K562 (cell line): ENCODE results near the gene FRMPD4. TPM values are rescaled to one million over a fixed set of nuclear protein-coding genes. Genes with fewer than 3 reads are reported as not detected.

Source experiments
- ATAC-seq: fragments of 200-7000 bp; cut with Tn5 transposase; 3 replicates; pipeline ENCODE4 v1.9.1; 2020; ENCODE audit warnings: moderate library complexity
- BruUV-seq: library from RNA; stranded (reverse); fragments of 400-500 nt; replicated peaks from 2 replicates; lab custom pipeline; 2021; lab: Mats Ljungman, UMichigan
- CTCF ChIA-PET: fragments of 300-600 bp; formaldehyde crosslinking; extraction: SDS; loops from one replicate; lab custom pipeline; 2021; ENCODE audit warnings: low intra/inter-chr PET ratio; lab: Yijun Ruan, JAX
- POLR2A ChIA-PET: fragments of 300-600, 350-650 bp; sonication (Branson Sonifier 250); formaldehyde crosslinking; extraction: SDS; loops from one replicate; lab custom pipeline; 2021; ENCODE audit warnings: antibody characterized with exemption, inconsistent platforms; lab: Yijun Ruan, JAX
- DNase-seq, 4 experiments: peaks; one replicate each; pipeline versions ENCODE4 v3.0.0 to v3.0.0-alpha.2; 2011 to 2018; ENCODE audit warnings: low spot score in 3 of 4, mixed read lengths in 3 of 4; ENCODE audit errors: extremely low read depth in 1 of 4
- FAIRE-seq: peaks from 2 replicates; lab custom pipeline; 2011; peaks lifted over from hg19 to GRCh38; lab: Jason Lieb, UNC
- H2AFZ ChIP-seq: 2 replicates; pipeline ENCODE4 v1.6.0; 2011; ENCODE audit warnings: low read depth, low read length, control low read depth, inconsistent platforms
- H3K27ac ChIP-seq: fragments of 200-600 bp; 3 replicates; pipeline ENCODE4 v1.8.0; 2011; ENCODE audit warnings: low read depth, mild to moderate bottlenecking, control low read depth, inconsistent platforms, low read length, moderate library complexity, mixed read lengths; ENCODE audit errors: extremely low read depth
- H3K27me3 ChIP-seq, 2 experiments: fragments of 300-600 bp in 1 of 2; 2 replicates in 1 of 2; 3 replicates in 1 of 2; pipeline versions ENCODE4 v1.6.0 to v1.8.0; 2011; ENCODE audit warnings: inconsistent platforms in 2 of 2, low read length in 2 of 2, mild to moderate bottlenecking in 1 of 2, mixed read lengths in 1 of 2, moderate library complexity in 1 of 2; ENCODE audit not compliant: control insufficient read depth in 2 of 2, insufficient read depth in 2 of 2
- H3K36me3 ChIP-seq: fragments of 300-600 bp; 3 replicates; pipeline ENCODE4 v1.8.0; 2011; ENCODE audit warnings: mild to moderate bottlenecking, low read length, inconsistent platforms; ENCODE audit not compliant: control insufficient read depth, insufficient read depth
- H3K4me1 ChIP-seq, 2 experiments: fragments of 200-600 bp in 1 of 2; replicated peaks in 1 of 2; 2 replicates in 1 of 2; 3 replicates in 1 of 2; pipeline versions ENCODE4 v1.5.1 to v1.8.0; 2011; ENCODE audit warnings: inconsistent platforms in 2 of 2, low read length in 2 of 2, mild to moderate bottlenecking in 1 of 2, mixed read lengths in 1 of 2, moderate library complexity in 1 of 2; ENCODE audit not compliant: control insufficient read depth in 2 of 2, insufficient read depth in 2 of 2
- H3K4me2 ChIP-seq: 2 replicates; pipeline ENCODE4 v1.6.1; 2011; ENCODE audit warnings: low read length, control low read depth, inconsistent platforms, mixed read lengths; ENCODE audit not compliant: insufficient read depth
- H3K4me3 ChIP-seq: fragments of 200-600 bp; sonication (generic), shearing (Covaris generic); 2 replicates; pipeline ENCODE4 v1.5.1; 2016; ENCODE audit warnings: control low read depth, inconsistent platforms
- H3K79me2 ChIP-seq: fragments of 200-600 bp; 3 replicates; pipeline ENCODE4 v1.8.0; 2011; ENCODE audit warnings: low read length, inconsistent platforms; ENCODE audit not compliant: control insufficient read depth, insufficient read depth
- H3K9ac ChIP-seq, 2 experiments: 2 replicates each; pipeline versions ENCODE4 v1.6.0 to v1.6.1; 2011; ENCODE audit warnings: low read depth in 2 of 2, low read length in 2 of 2, control low read depth in 1 of 2, inconsistent platforms in 1 of 2, mild to moderate bottlenecking in 1 of 2, mixed read lengths in 1 of 2; ENCODE audit not compliant: insufficient read depth in 1 of 2
- H3K9me1 ChIP-seq: one replicate; pipeline ENCODE4 v1.6.0; 2011; ENCODE audit warnings: inconsistent platforms, mild to moderate bottlenecking, low read length, moderate library complexity; ENCODE audit not compliant: control insufficient read depth, insufficient read depth
- H3K9me3 ChIP-seq: replicated peaks from 2 replicates; pipeline ENCODE4 v1.5.1; 2011; ENCODE audit warnings: low read depth, low read length, inconsistent platforms; ENCODE audit not compliant: control insufficient read depth, insufficient read depth
- H4K20me1 ChIP-seq: replicated peaks from 2 replicates; pipeline ENCODE4 v1.6.1; 2011; ENCODE audit warnings: low read length, inconsistent platforms, mixed read lengths; ENCODE audit not compliant: control insufficient read depth, insufficient read depth
- ATF3 ChIP-seq, 2 experiments: fragments of 450-650 bp in 1 of 2; sonication (generic) in 1 of 2; formaldehyde crosslinking in 1 of 2; IDR thresholded peaks in 1 of 2; conservative IDR thresholded peaks in 1 of 2; 2 replicates each; pipeline versions ENCODE4 v1.6.1 to v1.8.1; 2016 to 2023; ENCODE audit warnings: mild to moderate bottlenecking in 2 of 2, moderate library complexity in 2 of 2, inconsistent platforms in 1 of 2, missing genetic modification reagents in 1 of 2
- CTCF ChIP-seq, 3 experiments: IDR thresholded peaks in 2 of 3; conservative IDR thresholded peaks in 1 of 3; 2 replicates each; pipeline ENCODE4 v1.5.1; 2011 to 2012; ENCODE audit warnings: low read length in 3 of 3, mild to moderate bottlenecking in 3 of 3, control low read depth in 2 of 3, improper control_type of control experiment in 1 of 3, inconsistent platforms in 1 of 3, low read depth in 1 of 3, mixed read lengths in 1 of 3, moderate library complexity in 1 of 3; ENCODE audit not compliant: insufficient read depth in 2 of 3
- ERF ChIP-seq: fragments of 450-650 bp; formaldehyde crosslinking; IDR thresholded peaks from 2 replicates; pipeline ENCODE4 v1.4.0; 2020; ENCODE audit warnings: mild to moderate bottlenecking, mixed read lengths
- LARP7 ChIP-seq: fragments of 450-650 bp; IDR thresholded peaks from 2 replicates; pipeline ENCODE4 v1.6.1; 2016
- NBN ChIP-seq: fragments of 450-650 bp; IDR thresholded peaks from 2 replicates; pipeline ENCODE4 v1.6.1; 2016; ENCODE audit warnings: low read depth, mild to moderate bottlenecking
- POLR2AphosphoS2 ChIP-seq: IDR thresholded peaks from 2 replicates; pipeline ENCODE4 v1.6.1; 2012; ENCODE audit warnings: low read length, improper control_type of control experiment
- SAP30 ChIP-seq: fragments of 200-600 bp; sonication (generic); IDR thresholded peaks from 2 replicates; pipeline ENCODE4 v1.6.1; 2012; ENCODE audit warnings: borderline replicate concordance, low read depth, mild to moderate bottlenecking, moderate library complexity, low read length, control low read depth, inconsistent platforms; ENCODE audit not compliant: insufficient read depth, poor library complexity, severe bottlenecking
- ZHX1 ChIP-seq: fragments of 150-350 bp; conservative IDR thresholded peaks from 2 replicates; pipeline ENCODE4 v1.6.1; 2014; ENCODE audit warnings: low read length
- ZNF124 ChIP-seq: sonication (generic); formaldehyde crosslinking; IDR thresholded peaks from 2 replicates; pipeline ENCODE4 v1.8.1; 2022; ENCODE audit warnings: missing genetic modification reagents
- ZNF253 ChIP-seq: fragments of 250-450 bp; sonication (Bioruptor Pico); conservative IDR thresholded peaks from 2 replicates; pipeline ENCODE4 v1.6.1; 2021; ENCODE audit warnings: mild to moderate bottlenecking
- WGBS: fragments of 100-300 bp; shearing (Covaris generic); methylation state at CpG from one replicate; pipeline ENCODE4 v1.1.6; 2016; ENCODE audit warnings: low coverage, mixed read lengths; ENCODE audit not compliant: insufficient coverage; ENCODE audit errors: missing lambda C conversion rate; 5-methylcytosine and 5-hydroxymethylcytosine counted together
- in situ Hi-C: fragments of 300-500 bp; cut with MboI; formaldehyde crosslinking; loops from 4 replicates; pipeline ENCODE4 v1.15.0; 2018; ENCODE audit warnings: inconsistent platforms, mixed read lengths
- intact Hi-C: fragments of 100-400 bp; cut with micrococcal nuclease; formaldehyde crosslinking; loops from 2 replicates; pipeline ENCODE4 v1.14.2; 2022
- polyA plus RNA-seq, 8 experiments: library from polyadenylated mRNA; depleted of rRNA in 4 of 8; stranded (reverse) in 5 of 8; unstranded in 3 of 8; fragments of >200 nt; fragmentation: Nextera tagmentation in 2 of 8; fragmentation: Illumina TruSeq in 1 of 8; extraction: Ambion mirVana in 2 of 8; extraction: Trizol in 1 of 8; gene quantifications; 2 replicates each; pipeline versions ENCODE4 v1.2.1 to v1.2.3, GENCODE V29; 2011 to 2014; ENCODE audit warnings: inconsistent platforms in 1 of 8, missing spikeins in 1 of 8
- total RNA-seq, 7 experiments: library from RNA; depleted of rRNA in 6 of 7; stranded (reverse); fragments of >200 nt in 6 of 7; fragmentation: Illumina TruSeq in 2 of 7; extraction: Trizol in 2 of 7; gene quantifications; 2 replicates each; pipeline versions ENCODE4 v1.2.1 to v1.2.3, GENCODE V29; 2011 to 2021; ENCODE audit warnings: low replicate concordance in 1 of 7

FRMPD4 gene
- total and polyA plus RNA-seq, 9 of the 15 experiments (the other 6 are each of a cell fraction or from before 2014, with no cell fraction given) = not detected

GRCh38 chrX:12405306-12405705 is 267.0 kb downstream of the FRMPD4 start:
- 6% methylated on average over 2 of the region's 2 CpGs for WGBS
- intact Hi-C loops (no loop called here), in situ Hi-C loops (no loop called here)
- no TSS peak for BruUV-seq
- DNase-seq (no peak), FAIRE-seq (no peak), ATAC-seq (no peak)
- no peak overlapping the region for H3K4me3 ChIP-seq
- no peak overlapping the region for H3K27ac ChIP-seq
- POLR2A ChIA-PET = no interaction called here
- CTCF ChIA-PET = no interaction called here
- no peaks in the 10 kb centered on the region for H3K9me3 ChIP-seq
- no peak overlapping the region for H3K9ac ChIP-seq
- H3K4me1 ChIP-seq = no peaks in the 10 kb centered on the region
- H3K4me2 ChIP-seq = no peak overlapping the region
- no peaks in the 10 kb centered on the region for H3K9me1 ChIP-seq
- H4K20me1 ChIP-seq = no peaks in the 10 kb centered on the region
- H3K36me3 ChIP-seq = no peaks in the 10 kb centered on the region
- no peaks in the 10 kb centered on the region for H3K79me2 ChIP-seq
- TF ChIP-seq ATF3 (IDR thresholded peaks at IDR 0.05) (no peak), ATF3 (CRISPR knock-in tag; conservative IDR thresholded peaks at IDR 0.05) (no peak), SAP30 (no peak), ERF (CRISPR knock-in tag) (no peak), POLR2AphosphoS2 (no peak), CTCF (IDR thresholded peaks at IDR 0.05 in 2 of 3, conservative IDR thresholded peaks at IDR 0.05 in 1 of 3; ENCODE audit: insufficient read depth in 2 of 3, low read depth in 1 of 3, low read length in 3 of 3) (no peak), ZNF253 (no peak), LARP7 (no peak), NBN (no peak), ZNF124 (CRISPR knock-in tag) (no peak), ZHX1 (no peak)
- no peak overlapping the region for H2AFZ ChIP-seq
- no peaks in the 10 kb centered on the region for H3K27me3 ChIP-seq
